ENCODE results near the gene HP1BP3.

HP1BP3 gene

GRCh38 chr1:20819818-20820217 lies 32.7 kb upstream of the HP1BP3 start:
- Histone ChIP-seq H4K20me1 (ENCODE audit: control insufficient read depth, insufficient read depth, low read depth, low read length) (no peaks in the 10 kb centered on the region), H3K4me3 (ENCODE audit: low read length) (no peak overlapping the region), H3K36me3 (ENCODE audit: control insufficient read depth, low read length) (peaks cover 16% of the 10 kb centered on the region), H3K27me3 (ENCODE audit: control insufficient read depth, low read length) (no peaks in the 10 kb centered on the region), H3K4me2 (ENCODE audit: low read length) (no peak overlapping the region), H3K9me2 (replicated peaks; ENCODE audit: control insufficient read depth, low read length) (no peaks in the 10 kb centered on the region), H3K79me2 (ENCODE audit: control insufficient read depth, low read length) (no peaks in the 10 kb centered on the region), H3K4me1 (ENCODE audit: control insufficient read depth, low read length) (no peaks in the 10 kb centered on the region), H3K27ac (ENCODE audit: low read depth, low read length) (no peak overlapping the region), H3F3A (ENCODE audit: control insufficient read depth, insufficient read depth) (no peaks in the 10 kb centered on the region; the same call in 1 of the 2 replicates), H3K9me3 (ENCODE audit: control insufficient read depth, insufficient read depth, low read length) (no peaks in the 10 kb centered on the region)
- no peak for TF ChIP-seq EZH2phosphoT487 (IDR thresholded peaks at IDR 0.05; ENCODE audit: borderline replicate concordance, low read length)
- TF ChIP-seq CTCF (IDR thresholded peaks at IDR 0.05; ENCODE audit: low read depth, low read length, poor library complexity, severe bottlenecking): no peak

DNA sequence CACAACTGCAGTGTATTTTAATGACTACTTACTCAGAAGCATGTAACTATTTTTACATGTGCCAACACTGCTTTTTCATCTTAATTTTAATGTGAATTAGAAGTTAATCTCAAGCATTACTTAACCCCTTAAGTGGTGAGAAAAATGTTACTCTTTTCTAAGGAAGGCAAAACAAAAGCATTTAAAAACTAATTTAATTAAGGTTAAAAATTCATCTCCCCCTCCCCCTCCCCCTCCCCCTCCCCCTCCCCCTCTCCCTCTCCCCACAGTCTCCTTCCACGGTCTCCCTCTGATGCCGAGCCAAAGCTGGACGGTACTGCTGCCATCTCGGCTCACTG lies 27.4 kb upstream of the HP1BP3 start:
- peaks cover 14% of the 10 kb centered on the region for H3K36me3 ChIP-seq (ENCODE audit: control insufficient read depth, low read length)
- H3K4me1 ChIP-seq (ENCODE audit: control insufficient read depth, low read length): no peaks in the 10 kb centered on the region
- no peaks in the 10 kb centered on the region for H3K9me2 ChIP-seq (replicated peaks; ENCODE audit: control insufficient read depth, low read length)
- no peak overlapping the region for H3K4me3 ChIP-seq (ENCODE audit: low read length)
- no peaks in the 10 kb centered on the region for H3K27me3 ChIP-seq (ENCODE audit: control insufficient read depth, low read length)
- H3K9me3 ChIP-seq (ENCODE audit: control insufficient read depth, insufficient read depth, low read length): no peaks in the 10 kb centered on the region
- no peak overlapping the region for H3K4me2 ChIP-seq (ENCODE audit: low read length)
- no peaks in the 10 kb centered on the region for H3K79me2 ChIP-seq (ENCODE audit: control insufficient read depth, low read length)
- no peak overlapping the region for H3K27ac ChIP-seq (ENCODE audit: low read depth, low read length)
- TF ChIP-seq EZH2phosphoT487 (IDR thresholded peaks at IDR 0.05; ENCODE audit: borderline replicate concordance, low read length) (no peak), CTCF (IDR thresholded peaks at IDR 0.05; ENCODE audit: low read depth, low read length, poor library complexity, severe bottlenecking) (no peak)
- no peaks in the 10 kb centered on the region; the same call in 1 of the 2 replicates for H3F3A ChIP-seq (ENCODE audit: control insufficient read depth, insufficient read depth)
- H4K20me1 ChIP-seq (ENCODE audit: control insufficient read depth, insufficient read depth, low read depth, low read length): no peaks in the 10 kb centered on the region

DNA sequence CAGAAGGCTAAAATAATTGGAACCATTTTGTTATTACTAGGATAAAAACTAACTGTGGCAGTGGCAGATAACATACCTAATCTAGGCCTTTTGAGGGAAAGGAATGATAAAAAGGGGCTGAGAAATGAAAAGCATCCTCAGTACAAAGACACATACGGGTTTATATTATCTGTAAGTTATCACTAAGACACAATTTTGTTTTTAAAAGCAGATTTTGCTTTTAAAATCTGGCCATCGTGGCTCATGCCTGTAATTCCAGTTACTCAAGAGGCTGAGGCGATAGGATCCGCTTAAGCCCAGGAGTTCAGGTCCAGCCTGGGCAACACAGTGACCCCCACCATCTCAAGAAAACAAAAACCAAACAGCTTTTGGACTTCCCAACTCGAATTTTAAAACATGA lies 24.8 kb upstream of the HP1BP3 start:
- H3K4me2 ChIP-seq (ENCODE audit: low read length): no peak overlapping the region
- H3K36me3 ChIP-seq (ENCODE audit: control insufficient read depth, low read length): peaks cover 15% of the 10 kb centered on the region
- no peak overlapping the region for H3K4me3 ChIP-seq (ENCODE audit: low read length)
- no peaks in the 10 kb centered on the region for H3F3A ChIP-seq (ENCODE audit: control insufficient read depth, insufficient read depth)
- H4K20me1 ChIP-seq (ENCODE audit: control insufficient read depth, insufficient read depth, low read depth, low read length): no peaks in the 10 kb centered on the region
- H3K4me1 ChIP-seq (ENCODE audit: control insufficient read depth, low read length): no peaks in the 10 kb centered on the region
- H3K9me2 ChIP-seq (replicated peaks; ENCODE audit: control insufficient read depth, low read length): no peaks in the 10 kb centered on the region
- no peaks in the 10 kb centered on the region for H3K79me2 ChIP-seq (ENCODE audit: control insufficient read depth, low read length)
- H3K9me3 ChIP-seq (ENCODE audit: control insufficient read depth, insufficient read depth, low read length): no peaks in the 10 kb centered on the region
- TF ChIP-seq CTCF (IDR thresholded peaks at IDR 0.05; ENCODE audit: low read depth, low read length, poor library complexity, severe bottlenecking) (no peak), EZH2phosphoT487 (IDR thresholded peaks at IDR 0.05; ENCODE audit: borderline replicate concordance, low read length) (no peak)
- H3K27me3 ChIP-seq (ENCODE audit: control insufficient read depth, low read length): no peaks in the 10 kb centered on the region
- H3K27ac ChIP-seq (ENCODE audit: low read depth, low read length): no peak overlapping the region

- Histone ChIP-seq H3K27ac (ENCODE audit: low read depth, low read length) (no peak overlapping the region), H3K79me2 (ENCODE audit: control insufficient read depth, low read length) (no peaks in the 10 kb centered on the region), H3K4me2 (ENCODE audit: low read length) (no peak overlapping the region), H3K27me3 (ENCODE audit: control insufficient read depth, low read length) (no peaks in the 10 kb centered on the region), H3F3A (ENCODE audit: control insufficient read depth, insufficient read depth) (peaks cover 6% of the 10 kb centered on the region; the same call in 1 of the 2 replicates), H3K9me3 (ENCODE audit: control insufficient read depth, insufficient read depth, low read length) (no peaks in the 10 kb centered on the region), H3K4me1 (ENCODE audit: control insufficient read depth, low read length) (peaks cover 3% of the 10 kb centered on the region), H3K4me3 (ENCODE audit: low read length) (no peak overlapping the region), H3K9me2 (replicated peaks; ENCODE audit: control insufficient read depth, low read length) (no peaks in the 10 kb centered on the region), H3K36me3 (ENCODE audit: control insufficient read depth, low read length) (no peaks in the 10 kb centered on the region), H4K20me1 (ENCODE audit: control insufficient read depth, insufficient read depth, low read depth, low read length) (no peaks in the 10 kb centered on the region)
- no peak for TF ChIP-seq CTCF (IDR thresholded peaks at IDR 0.05; ENCODE audit: low read depth, low read length, poor library complexity, severe bottlenecking)
- TF ChIP-seq EZH2phosphoT487 (IDR thresholded peaks at IDR 0.05; ENCODE audit: borderline replicate concordance, low read length): no peak
These were observed 6.1 kb upstream of the HP1BP3 start for GRCh38 chr1:20793236-20793635.

Measured in DOHH2 (cell line).